ENCODE measurements around the gene LRRFIP2.

Gene LRRFIP2

GRCh38 chr3:37115446-37115845, 58.9 kb downstream of the LRRFIP2 start:
- no peak for TF ChIP-seq ZFX (IDR thresholded peaks at IDR 0.05; ENCODE audit: borderline replicate concordance)
- TF ChIP-seq, protein P1, sequence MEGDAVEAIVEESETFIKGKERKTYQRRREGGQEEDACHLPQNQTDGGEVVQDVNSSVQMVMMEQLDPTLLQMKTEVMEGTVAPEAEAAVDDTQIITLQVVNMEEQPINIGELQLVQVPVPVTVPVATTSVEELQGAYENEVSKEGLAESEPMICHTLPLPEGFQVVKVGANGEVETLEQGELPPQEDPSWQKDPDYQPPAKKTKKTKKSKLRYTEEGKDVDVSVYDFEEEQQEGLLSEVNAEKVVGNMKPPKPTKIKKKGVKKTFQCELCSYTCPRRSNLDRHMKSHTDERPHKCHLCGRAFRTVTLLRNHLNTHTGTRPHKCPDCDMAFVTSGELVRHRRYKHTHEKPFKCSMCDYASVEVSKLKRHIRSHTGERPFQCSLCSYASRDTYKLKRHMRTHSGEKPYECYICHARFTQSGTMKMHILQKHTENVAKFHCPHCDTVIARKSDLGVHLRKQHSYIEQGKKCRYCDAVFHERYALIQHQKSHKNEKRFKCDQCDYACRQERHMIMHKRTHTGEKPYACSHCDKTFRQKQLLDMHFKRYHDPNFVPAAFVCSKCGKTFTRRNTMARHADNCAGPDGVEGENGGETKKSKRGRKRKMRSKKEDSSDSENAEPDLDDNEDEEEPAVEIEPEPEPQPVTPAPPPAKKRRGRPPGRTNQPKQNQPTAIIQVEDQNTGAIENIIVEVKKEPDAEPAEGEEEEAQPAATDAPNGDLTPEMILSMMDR (IDR thresholded peaks at IDR 0.05) = no peak
- H3K27ac ChIP-seq = no peak overlapping the region

DNA sequence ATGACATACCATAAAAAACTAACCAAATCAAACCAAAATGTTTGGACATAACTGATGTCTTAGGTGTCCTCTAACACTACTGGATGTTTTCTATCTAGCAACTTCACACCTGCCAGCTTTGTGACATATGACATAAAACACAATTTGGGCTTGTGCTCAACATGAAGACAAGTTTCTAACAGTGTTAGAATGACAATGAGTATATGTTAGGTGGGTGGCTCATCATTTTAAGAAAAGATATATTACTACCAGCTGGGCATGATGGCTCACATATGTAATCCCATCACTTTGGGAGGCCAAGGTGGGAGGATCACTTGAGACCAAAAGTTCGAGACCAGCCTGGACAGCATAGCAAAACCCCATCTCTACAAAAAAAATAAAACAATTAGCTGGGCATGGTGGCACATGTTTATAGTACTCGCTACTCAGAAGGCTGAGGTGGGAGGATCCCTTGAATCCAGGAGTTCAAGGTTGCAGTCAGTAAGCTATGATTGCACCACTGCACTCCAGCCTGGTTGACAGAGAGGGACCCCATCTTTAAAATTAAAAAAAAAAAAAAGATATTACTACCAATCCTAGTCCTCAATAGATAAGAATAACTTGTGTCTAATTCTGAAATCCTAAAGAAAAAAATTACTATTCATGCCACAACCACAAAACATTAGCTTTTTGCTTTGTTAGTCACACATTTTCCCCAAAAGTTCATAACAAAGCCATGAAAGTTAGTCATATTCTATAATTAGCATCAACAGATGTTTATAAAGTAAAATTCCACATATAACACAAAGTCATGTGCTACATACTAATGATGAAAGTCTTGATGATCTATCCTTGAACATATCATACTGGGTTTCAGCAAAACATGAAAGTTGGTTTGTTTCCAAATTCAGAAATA, 59.9 kb downstream of the LRRFIP2 start:
- no peak overlapping the region for H3K27ac ChIP-seq
- no peak for TF ChIP-seq ZFX (IDR thresholded peaks at IDR 0.05; ENCODE audit: borderline replicate concordance)
- TF ChIP-seq, protein P1 (IDR thresholded peaks at IDR 0.05) = no peak

DNA sequence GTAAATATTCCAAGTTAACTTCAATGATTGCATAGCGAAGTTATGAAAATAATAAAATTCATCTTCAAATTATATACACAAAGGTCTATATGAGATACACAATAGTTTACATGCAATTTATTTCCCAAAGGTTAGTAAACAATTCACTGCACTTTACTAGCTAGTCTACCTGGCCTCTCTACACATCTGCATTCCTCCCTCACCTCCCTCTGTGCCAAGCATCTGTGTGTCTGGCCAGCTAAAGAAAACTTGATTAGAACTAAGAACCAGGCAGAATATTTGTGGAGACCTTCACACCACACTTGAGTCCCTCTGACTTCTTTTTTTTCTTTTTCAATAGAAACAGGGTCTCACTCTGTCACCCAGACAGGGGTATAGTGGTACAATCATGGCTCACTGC, 61.4 kb downstream of the LRRFIP2 start:
- no peak overlapping the region for H3K27ac ChIP-seq
- TF ChIP-seq, protein P1 (IDR thresholded peaks at IDR 0.05) = no peak
- TF ChIP-seq ZFX (IDR thresholded peaks at IDR 0.05; ENCODE audit: borderline replicate concordance) = no peak

GRCh38 chr3:37111199-37111598, 63.2 kb downstream of the LRRFIP2 start:
- TF ChIP-seq, protein P1 (IDR thresholded peaks at IDR 0.05) = no peak
- TF ChIP-seq ZFX (IDR thresholded peaks at IDR 0.05; ENCODE audit: borderline replicate concordance) = no peak

GRCh38 chr3:37107846-37108245, 66.5 kb downstream of the LRRFIP2 start:
- no peak for TF ChIP-seq ZFX (IDR thresholded peaks at IDR 0.05; ENCODE audit: borderline replicate concordance)
- TF ChIP-seq, protein P1 (IDR thresholded peaks at IDR 0.05) = no peak
- no peak overlapping the region for H3K27ac ChIP-seq

More at GRCh38 chr3:37111199-37111598, 63.2 kb downstream of the LRRFIP2 start:
- H3K27ac ChIP-seq = no peak overlapping the region

GRCh38 chr3:37103103-37103808, 71.1 kb downstream of the LRRFIP2 start:
- TF ChIP-seq, protein P1 (IDR thresholded peaks at IDR 0.05) = no peak
- TF ChIP-seq ZFX (IDR thresholded peaks at IDR 0.05; ENCODE audit: borderline replicate concordance) = no peak
- H3K27ac ChIP-seq = no peak overlapping the region

DNA sequence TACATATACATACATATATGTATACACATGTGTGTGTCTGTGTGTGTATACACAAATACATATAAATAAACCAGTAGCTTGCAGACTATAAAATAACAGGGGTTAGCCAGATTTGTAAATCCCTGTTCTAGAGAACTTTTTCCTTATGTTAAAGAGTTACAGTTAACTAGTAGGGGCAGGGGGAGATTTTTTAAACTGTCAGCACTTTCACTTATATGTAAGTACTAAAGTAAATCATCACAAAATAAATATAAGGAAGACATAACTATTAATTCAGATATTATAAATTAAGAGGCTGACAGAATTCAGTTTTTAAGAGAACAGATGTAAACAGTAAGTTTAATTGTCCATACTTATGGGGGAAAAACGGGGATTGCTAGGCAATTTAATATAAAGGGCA, 74.0 kb downstream of the LRRFIP2 start:
- no peak overlapping the region for H3K27ac ChIP-seq
- TF ChIP-seq, protein P1 (IDR thresholded peaks at IDR 0.05) = no peak
- TF ChIP-seq ZFX (IDR thresholded peaks at IDR 0.05; ENCODE audit: borderline replicate concordance) = no peak

All from 22Rv1 (cell line).